Large intestine (tissue), 3 donors: ENCODE measurements around the gene ARHGAP22. TPM values are rescaled to one million over a fixed set of nuclear protein-coding genes. Genes with fewer than 3 reads are reported as not detected.

ENCODE experiments used
- DNase-seq, 2 donors: peaks; one replicate each; pipeline versions ENCODE4 v3.0.0 to v3.0.0-alpha.2; 2013
- H3K27ac ChIP-seq: one replicate; pipeline ENCODE4 v1.5.1; 2013; ENCODE audit warnings: low read length
- H3K27me3 ChIP-seq: 2 replicates; pipeline ENCODE4 v1.6.1; 2013; ENCODE audit warnings: low read length; ENCODE audit not compliant: control insufficient read depth, insufficient read depth
- H3K36me3 ChIP-seq: 2 replicates; pipeline ENCODE4 v1.6.1; 2013; ENCODE audit warnings: low read length; ENCODE audit not compliant: control insufficient read depth, insufficient read depth
- H3K4me1 ChIP-seq: one replicate; pipeline ENCODE4 v1.6.1; 2013; ENCODE audit warnings: low read length; ENCODE audit not compliant: control insufficient read depth, insufficient read depth
- H3K4me3 ChIP-seq: one replicate; pipeline ENCODE4 v1.5.1; 2013; ENCODE audit warnings: low read length
- H3K9me3 ChIP-seq: one replicate; pipeline ENCODE4 v1.6.1; 2013; ENCODE audit warnings: mild to moderate bottlenecking, low read depth, low read length, moderate library complexity; ENCODE audit not compliant: control insufficient read depth
- WGBS: methylation state at CpG from one replicate; pipeline ENCODE4 v1.1.5; 2013; ENCODE audit warnings: low lambda C conversion rate; ENCODE audit not compliant: insufficient coverage; 5-methylcytosine and 5-hydroxymethylcytosine counted together
- polyA plus RNA-seq: library from polyadenylated mRNA; unstranded; fragments of 120-200 nt; gene quantifications from one replicate; pipeline ENCODE4 v1.2.1, GENCODE V29; 2013

Gene ARHGAP22
- polyA plus RNA-seq, 1 donor = 2.7 TPM

GRCh38 chr10:48531486-48531885 lies 73.4 kb downstream of the ARHGAP22 start:
- DNase-seq = no peak
- Histone ChIP-seq H3K36me3 (no peaks in the 10 kb centered on the region), H3K27ac (no peak overlapping the region), H3K4me3 (no peak overlapping the region), H3K9me3 (peaks cover 3% of the 10 kb centered on the region), H3K4me1 (no peaks in the 10 kb centered on the region), H3K27me3 (peaks cover 4% of the 10 kb centered on the region)
- WGBS = no CpG with 5 or more reads among the region's 5 CpGs

DNA sequence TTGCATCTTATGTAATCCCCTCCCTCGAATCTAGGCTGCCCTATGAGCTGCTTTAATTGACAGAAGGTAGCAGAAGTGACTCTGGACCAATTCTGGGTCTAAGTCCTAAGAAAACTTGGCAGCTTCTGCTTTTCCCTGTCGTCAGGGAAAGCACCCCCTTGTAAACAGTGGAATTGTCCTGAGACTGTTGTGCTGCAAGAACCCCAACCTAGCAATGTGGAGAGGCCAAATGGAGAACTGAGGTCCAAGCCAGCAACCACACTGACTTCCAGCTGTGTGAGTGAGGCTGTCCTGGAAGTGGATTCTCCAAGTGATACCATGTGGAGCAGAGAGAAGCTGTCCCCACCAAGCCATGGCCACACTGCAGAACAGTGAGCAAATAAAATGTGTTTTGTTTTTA lies 75.5 kb downstream of the ARHGAP22 start:
- Histone ChIP-seq H3K4me1 (no peaks in the 10 kb centered on the region), H3K27ac (no peak overlapping the region), H3K9me3 (peaks cover 3% of the 10 kb centered on the region), H3K4me3 (no peak overlapping the region), H3K27me3 (peaks cover 25% of the 10 kb centered on the region), H3K36me3 (no peaks in the 10 kb centered on the region)
- no CpG with 5 or more reads among the region's 2 CpGs for WGBS
- DNase-seq = no peak

DNA sequence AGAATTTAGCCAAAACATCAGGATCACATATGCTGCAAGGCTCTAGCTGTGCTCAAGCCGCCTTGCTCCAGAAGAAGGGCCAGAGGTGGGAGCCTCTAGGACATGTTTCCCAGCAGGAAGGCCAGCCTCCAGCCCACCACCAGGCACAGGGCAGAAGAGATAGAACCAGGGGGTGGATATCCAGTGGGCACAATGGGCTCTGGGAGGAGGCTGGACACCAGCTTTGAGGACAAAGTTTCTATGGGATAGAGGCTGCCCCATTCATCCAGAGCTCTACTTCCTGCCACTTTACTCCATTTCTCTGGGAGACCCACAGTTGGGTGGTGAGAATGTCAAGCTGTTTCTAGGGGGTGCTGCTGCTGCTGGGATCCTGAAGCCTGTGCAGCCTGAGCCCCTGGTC lies 77.1 kb downstream of the ARHGAP22 start:
- Histone ChIP-seq H3K27me3 (peaks cover 33% of the 10 kb centered on the region), H3K4me3 (no peak overlapping the region), H3K4me1 (peaks cover 3% of the 10 kb centered on the region), H3K27ac (no peak overlapping the region), H3K36me3 (no peaks in the 10 kb centered on the region), H3K9me3 (peaks cover 3% of the 10 kb centered on the region)
- DNase-seq = no peak
- WGBS = no CpG with 5 or more reads among the region's 1 CpG

GRCh38 chr10:48526846-48527505 lies 77.9 kb downstream of the ARHGAP22 start:
- Histone ChIP-seq H3K27me3 (peaks cover 41% of the 10 kb centered on the region), H3K27ac (no peak overlapping the region), H3K4me3 (no peak overlapping the region), H3K36me3 (no peaks in the 10 kb centered on the region), H3K9me3 (peaks cover 3% of the 10 kb centered on the region), H3K4me1 (peaks cover 3% of the 10 kb centered on the region)
- WGBS = 70% methylated on average over 2 of the region's 2 CpGs
- no peak for DNase-seq

GRCh38 chr10:48526011-48526821 lies 78.7 kb downstream of the ARHGAP22 start:
- no peak overlapping the region for H3K4me3 ChIP-seq
- peaks cover 3% of the 10 kb centered on the region for H3K9me3 ChIP-seq
- H3K27me3 ChIP-seq = peaks cover 47% of the 10 kb centered on the region
- DNase-seq = peak in 1 of 2 donors; percentile 18
- H3K36me3 ChIP-seq = no peaks in the 10 kb centered on the region
- peaks cover 3% of the 10 kb centered on the region for H3K4me1 ChIP-seq
- no peak overlapping the region for H3K27ac ChIP-seq
- WGBS = no CpG with 5 or more reads among the region's 14 CpGs

- Histone ChIP-seq H3K27ac (no peak overlapping the region), H3K36me3 (no peaks in the 10 kb centered on the region), H3K27me3 (peaks cover 49% of the 10 kb centered on the region), H3K9me3 (peaks cover 3% of the 10 kb centered on the region), H3K4me3 (no peak overlapping the region), H3K4me1 (peaks cover 3% of the 10 kb centered on the region)
- WGBS = no CpG with 5 or more reads among the region's 5 CpGs
- no peak for DNase-seq
Measured at GRCh38 chr10:48525113-48525512, 79.8 kb downstream of the ARHGAP22 start.

DNA sequence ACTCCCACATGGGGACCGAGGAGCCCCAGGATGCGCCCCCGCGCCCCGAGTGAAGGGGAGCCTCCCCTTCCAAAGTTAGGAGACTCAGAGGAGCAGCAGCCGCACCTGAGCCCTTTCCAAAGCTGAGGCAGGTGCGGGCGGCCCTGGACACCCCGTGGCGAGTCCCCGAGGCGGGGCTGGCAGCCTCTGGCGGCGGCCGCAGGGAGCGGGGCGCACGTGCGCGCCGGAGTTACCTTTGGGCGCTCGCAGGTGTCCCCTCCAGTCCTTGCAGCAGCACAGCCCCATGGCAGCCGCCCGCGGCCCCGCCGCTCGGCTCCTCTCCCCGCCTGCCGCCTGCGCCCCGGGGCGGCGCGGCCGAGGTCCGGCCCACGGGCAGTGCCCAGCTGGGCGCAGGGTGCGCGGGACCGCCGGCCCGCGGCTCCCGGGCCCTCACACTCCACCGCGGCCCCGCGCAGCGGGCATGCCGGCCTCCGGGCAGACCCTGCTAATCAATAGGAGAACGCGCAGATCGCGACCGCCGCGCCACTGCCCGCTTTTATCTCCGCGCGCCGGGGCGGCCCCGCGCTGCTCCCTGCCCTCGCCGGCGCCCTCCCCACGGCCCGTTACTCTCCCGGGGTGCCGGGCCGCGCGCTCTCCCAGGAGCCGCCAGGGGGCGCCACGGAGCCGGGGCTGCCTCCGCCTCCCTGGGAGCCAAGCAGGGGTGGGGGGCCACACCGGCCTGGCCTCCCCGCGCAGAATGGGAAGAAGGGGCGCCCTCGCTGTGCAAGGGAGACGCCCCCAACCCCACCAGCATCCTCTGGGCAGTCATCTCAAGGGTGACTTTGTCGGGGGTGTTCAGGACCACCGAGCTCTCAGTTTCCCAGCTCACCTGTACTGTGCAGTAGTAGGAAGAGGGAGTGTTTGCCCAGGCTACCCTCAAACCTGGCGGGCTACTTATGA lies 80.8 kb downstream of the ARHGAP22 start:
- peak in 1 of 2 donors; percentile 15 for DNase-seq
- peak overlapping the region; percentile 21 for H3K4me3 ChIP-seq
- no peak overlapping the region for H3K27ac ChIP-seq
- peaks cover 3% of the 10 kb centered on the region for H3K9me3 ChIP-seq
- H3K4me1 ChIP-seq = peaks cover 3% of the 10 kb centered on the region
- H3K27me3 ChIP-seq = peaks cover 49% of the 10 kb centered on the region
- H3K36me3 ChIP-seq = no peaks in the 10 kb centered on the region
- WGBS = no CpG with 5 or more reads among the region's 93 CpGs

GRCh38 chr10:48523212-48523819 lies 81.6 kb downstream of the ARHGAP22 start:
- Histone ChIP-seq H3K27ac (no peak overlapping the region), H3K27me3 (peaks cover 49% of the 10 kb centered on the region), H3K4me3 (peak overlapping the region; percentile 21), H3K9me3 (peaks cover 3% of the 10 kb centered on the region), H3K4me1 (peaks cover 3% of the 10 kb centered on the region), H3K36me3 (no peaks in the 10 kb centered on the region)
- WGBS = no CpG with 5 or more reads among the region's 47 CpGs
- peak; percentile 38 to 52 for DNase-seq

DNA sequence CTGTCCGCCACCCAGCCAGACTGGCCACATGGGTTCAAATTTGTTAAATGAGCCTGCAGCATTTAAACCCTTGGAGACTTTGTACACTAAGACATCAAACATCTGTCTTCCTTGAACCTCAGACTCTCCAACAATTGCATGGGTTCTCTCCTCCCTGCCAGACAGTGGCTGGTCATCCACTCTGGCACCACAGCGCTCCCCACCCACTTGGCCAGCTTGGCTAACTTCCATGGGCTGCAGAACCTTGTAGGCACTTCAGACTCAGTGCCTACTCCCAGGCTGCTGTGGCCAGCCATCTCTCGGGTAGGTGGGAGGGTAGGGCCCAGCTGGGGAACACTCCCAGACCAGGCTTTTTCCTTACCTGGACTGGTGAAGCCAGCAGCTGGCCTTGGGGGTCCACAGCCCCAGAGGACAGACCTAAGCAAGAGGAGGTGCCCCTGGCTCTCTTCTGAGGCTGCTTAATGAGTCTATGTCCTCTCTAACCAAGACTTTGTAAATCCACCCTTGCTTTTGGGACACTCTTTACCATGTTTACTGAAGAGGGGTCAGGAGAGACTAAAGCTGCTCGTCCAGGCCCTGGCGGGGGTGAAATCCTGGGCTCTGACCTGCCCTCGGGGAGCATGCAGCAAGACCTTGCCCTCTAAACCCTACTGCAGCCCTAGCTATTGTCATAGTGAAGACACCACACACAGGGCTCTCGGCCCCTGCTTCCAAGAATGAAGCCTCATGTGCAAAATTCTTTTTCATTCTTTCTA lies 82.7 kb downstream of the ARHGAP22 start:
- H3K36me3 ChIP-seq = no peaks in the 10 kb centered on the region
- no CpG with 5 or more reads among the region's 7 CpGs for WGBS
- peaks cover 47% of the 10 kb centered on the region for H3K27me3 ChIP-seq
- no peak overlapping the region for H3K27ac ChIP-seq
- DNase-seq = no peak
- peaks cover 1% of the 10 kb centered on the region for H3K9me3 ChIP-seq
- no peak overlapping the region for H3K4me3 ChIP-seq
- H3K4me1 ChIP-seq = peaks cover 3% of the 10 kb centered on the region
